ENCODE results near the gene GLA.

The GLA gene

DNA sequence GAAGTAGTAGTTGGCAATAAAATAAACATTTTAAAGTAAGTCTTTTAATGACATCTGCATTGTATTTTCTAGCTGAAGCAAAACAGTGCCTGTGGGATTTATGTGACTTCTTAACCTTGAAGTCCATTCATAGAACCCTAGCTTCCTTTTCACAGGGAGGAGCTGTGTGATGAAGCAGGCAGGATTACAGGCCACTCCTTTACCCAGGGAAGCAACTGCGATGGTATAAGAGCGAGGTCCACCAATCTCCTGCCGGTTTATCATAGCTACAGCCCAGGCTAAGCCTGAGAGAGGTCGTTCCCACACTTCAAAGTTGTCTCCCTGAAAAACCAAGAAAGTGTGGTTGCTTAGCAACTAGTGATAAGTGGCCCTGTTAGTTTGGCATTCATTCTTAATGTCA, 9.9 kb downstream of the GLA start:
- DNase-seq (ENCODE audit: low read depth): no peak

DNA sequence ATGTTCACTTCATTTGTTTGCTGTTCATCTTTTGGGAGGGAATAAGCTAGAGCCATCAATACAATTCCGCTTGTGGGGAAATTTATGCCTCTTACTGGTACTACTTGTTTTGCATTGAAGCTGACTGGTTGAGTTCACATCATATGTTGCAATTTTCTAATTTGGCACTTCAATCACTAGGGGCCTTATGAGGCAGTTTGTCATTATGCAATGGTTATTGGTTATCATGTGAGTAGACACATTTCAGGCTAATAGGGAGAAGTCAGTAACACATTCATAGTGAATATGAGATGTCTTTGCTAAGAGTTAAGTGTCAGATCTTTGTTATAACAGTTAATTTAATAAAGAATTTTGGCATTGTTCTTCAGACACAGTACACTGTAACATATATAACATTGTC, 11.9 kb downstream of the GLA start:
- DNase-seq (ENCODE audit: low read depth): no peak

DNA sequence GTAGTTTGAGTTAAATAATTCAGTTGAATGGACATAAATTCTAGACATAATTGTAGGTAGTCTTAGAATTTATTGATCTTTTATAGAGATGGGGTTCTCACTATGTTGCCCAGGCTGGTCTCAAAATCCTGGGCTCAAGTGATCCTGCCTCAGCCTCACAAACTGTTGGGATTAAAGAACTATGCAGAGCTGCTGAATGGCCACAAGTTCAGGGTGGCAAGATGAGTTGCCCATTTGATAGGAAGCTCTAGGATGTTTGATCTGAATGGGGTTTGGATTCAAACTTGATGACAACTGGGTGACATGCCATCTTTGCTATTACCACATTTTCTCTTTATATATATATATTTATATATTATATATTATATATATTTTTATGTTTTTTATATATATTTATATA, 13.4 kb downstream of the GLA start:
- DNase-seq (ENCODE audit: low read depth): no peak

DNA sequence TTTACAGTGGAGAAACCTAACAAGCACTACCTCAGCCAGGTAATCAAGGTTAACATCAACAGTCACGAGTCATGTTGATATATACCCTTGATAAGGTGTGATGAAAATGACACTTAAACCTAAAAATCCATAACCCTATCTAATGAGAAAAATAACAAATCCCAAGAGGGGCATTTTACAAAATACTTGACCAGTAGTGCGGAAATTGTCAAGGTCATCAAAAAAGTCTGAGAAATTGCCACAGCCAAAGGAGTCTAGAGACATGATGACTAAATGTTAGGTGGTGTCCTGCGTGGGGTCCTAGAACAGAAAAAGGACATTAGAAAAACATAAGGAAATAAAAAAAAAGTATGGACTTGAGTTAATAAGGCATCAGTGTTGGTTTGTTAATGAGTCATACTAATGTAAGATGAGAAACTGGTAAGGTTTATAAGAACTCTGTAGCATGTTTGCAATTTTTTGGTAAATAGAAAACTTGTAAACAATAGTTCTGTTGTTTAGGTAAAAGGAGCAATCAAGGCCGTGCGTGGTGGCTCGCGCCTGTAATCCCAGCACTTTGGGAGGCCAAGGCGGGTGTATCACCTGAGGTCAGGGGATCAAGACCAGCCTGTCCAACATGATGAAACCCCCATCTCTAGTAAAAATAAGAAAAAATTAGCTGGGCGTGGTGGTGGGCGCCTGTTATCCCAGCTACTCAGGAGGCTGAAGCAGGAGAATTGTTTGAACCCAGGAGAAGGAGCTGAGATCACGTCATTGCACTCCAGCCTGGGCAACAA, 14.0 kb downstream of the GLA start:
- no peak for DNase-seq (ENCODE audit: low read depth)

DNA sequence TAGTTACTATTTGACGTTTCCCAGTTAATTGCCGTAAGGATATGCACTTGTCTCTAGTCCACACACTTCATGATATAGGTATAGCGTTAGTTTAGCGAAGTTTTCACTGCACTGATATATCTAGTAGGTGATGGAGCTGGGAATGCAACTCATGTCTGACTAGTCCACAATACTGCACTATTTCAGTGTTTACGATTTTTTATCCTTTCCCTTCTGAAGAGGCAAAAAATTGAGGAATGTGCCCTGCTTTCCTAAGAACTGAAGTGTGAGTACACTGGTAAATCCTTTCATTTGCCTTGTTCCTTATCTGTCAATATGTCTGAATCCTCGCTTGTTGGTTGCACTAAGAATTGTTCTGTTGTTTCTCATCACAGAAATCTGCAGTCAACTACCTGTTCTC, 15.9 kb downstream of the GLA start:
- DNase-seq (ENCODE audit: low read depth): no peak

DNA sequence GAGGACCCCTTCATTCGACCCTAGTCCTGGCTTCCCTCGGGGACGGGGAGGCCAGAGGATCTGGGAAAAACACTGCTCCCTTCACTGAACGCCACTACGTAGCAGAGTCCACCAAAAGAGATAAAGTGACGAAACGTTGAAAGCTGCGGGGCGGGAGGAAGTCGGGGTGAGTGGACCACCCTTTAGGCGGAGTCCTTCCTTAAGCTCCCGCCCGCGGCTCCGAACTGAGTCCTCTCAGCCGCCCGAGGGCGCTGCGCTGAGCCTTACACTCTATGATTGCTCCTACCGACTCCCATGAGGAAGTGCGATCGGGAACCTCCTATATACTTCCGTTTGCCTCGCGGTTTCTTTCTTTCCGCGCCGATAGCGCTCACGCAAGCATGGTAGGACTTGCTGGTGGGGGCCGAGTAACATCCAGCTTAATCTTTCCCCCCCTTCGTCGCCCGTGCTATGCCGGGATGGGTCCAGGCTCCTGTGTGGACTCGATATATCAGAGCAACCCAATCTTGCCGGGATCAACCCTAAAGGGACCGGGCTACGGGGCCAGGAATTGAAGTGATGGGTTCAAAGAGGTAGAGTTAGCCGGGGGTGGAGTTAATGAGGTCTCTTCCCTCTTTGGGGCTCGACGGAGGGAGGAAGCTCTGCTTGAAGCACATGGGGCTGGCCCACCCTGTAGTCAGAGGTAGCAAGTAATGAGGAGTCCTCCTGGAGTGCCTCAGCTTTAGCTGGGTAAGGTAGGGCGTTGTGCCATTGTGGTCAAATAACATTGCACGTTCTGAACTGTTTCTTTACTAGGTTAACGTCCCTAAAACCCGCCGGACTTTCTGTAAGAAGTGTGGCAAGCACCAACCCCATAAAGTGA, 16.8 kb downstream of the GLA start, which contains the start of gene RPL36A:
Gene RPL36A (plus strand): TSS at position 348 of the 862 bp plus-strand sequence. CDS start 33 bp downstream, at position 381.
- DNase-seq (ENCODE audit: low read depth): peak; percentile 58

DNA sequence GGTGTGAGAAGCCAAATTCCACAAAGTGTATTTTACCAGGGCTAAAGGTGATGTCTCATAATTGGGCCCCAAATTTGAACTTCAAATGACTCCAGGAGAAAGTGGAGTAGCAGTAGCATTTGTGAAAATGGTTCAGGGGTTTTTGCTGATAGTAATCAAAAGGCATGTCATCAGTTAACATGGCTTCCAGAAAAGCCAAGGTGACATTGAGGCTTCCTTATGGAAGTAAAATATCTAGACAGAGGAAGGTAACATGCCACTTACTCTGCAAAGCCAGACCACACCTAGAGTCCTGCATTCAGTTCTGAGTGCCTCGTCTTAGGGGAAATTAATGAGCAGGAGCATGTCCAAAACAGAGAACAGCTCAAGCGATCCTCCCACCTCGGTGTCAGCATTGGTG, 19.1 kb downstream of the GLA start:
- DNase-seq (ENCODE audit: low read depth): no peak

DNA sequence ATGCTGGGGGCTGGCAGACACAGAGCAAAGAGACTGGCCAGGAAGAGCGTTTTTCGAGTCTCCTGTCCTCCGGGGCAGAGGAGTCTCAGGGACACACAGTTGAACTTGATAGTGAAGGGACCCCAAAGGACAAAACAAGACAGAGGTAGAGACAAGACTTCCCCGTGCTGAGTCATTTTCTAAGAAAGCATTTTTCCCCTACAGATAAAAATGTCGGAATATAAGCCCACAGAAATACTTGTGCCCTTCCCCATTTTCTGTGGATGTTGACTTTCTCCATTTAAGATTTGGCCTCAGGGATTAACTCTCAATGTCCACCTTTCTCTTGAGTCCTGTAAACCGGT, 21.2 kb downstream of the GLA start:
- DNase-seq (ENCODE audit: low read depth): no peak

DNA sequence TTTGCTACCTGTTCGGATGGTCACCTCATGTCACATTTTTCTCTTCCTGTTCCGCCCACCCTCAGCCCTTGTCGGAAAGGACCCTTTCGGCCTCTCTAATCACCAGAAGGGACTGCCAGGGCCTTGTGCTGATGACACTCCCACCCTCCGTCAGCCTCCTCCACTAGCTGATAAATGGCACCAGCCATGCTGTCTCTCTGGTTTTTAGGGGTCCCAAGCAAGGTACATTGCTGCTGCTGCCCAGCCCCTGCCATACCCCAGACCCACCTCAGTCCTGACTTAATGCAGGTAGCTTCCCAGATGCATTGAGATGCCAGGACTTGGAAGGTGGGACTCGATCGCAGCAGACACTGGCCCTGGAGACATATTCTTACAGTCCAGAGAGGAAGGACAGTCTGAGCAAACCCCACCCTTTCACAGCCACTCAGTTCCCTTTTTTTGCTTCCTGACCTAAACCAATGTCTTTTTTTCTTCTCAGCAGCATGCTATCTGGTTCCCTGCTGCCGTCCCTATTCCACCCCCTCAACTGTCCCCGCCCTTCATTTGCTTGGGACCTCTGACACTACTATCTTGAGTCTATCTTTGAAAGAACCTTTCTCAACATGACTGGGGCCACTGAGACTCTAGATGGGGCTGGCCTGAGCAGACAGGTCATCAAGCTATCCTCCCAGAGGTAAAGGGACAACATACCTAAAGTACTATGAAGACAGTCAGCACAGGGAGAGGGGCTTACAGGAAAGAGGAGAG, 21.8 kb downstream of the GLA start, which contains the start of gene BTK:
Gene BTK (minus strand): TSS at position 397 of the 747 bp plus-strand sequence. CDS start 10,907 bp downstream, outside the sequence.
- DNase-seq (ENCODE audit: low read depth): no peak

DNA sequence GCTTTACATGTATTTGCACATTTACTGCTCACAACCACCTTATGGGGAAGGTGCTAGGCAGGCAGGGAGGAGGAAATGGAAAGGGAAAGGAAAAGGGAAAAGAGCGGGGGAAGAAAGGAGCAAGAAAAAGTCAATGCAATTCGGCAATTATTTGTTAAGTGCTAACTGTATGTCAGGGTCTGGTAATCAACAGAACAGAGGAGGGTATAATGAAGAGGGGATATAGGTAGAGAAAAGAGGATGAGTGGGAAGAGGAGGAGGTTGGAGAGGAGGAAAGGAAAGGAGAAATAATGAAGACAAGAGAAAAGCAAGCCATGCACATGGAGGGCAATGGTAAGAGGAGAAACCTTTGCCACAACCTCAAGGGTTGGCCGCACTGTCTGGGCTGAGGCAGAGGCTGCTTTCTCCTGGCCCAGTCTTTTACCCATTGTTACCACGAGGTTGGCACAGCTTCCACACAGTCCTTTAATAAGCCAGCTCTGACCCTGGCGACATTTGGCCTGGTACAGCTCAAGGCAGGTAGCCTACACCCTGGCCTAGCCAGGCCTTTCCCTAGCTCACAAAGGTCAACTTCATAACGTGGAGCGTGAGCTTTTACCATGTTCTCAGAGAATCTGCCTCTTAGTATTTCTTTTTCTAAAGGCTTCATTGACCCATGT, 22.6 kb downstream of the GLA start:
- no peak for DNase-seq (ENCODE audit: low read depth)

DNA sequence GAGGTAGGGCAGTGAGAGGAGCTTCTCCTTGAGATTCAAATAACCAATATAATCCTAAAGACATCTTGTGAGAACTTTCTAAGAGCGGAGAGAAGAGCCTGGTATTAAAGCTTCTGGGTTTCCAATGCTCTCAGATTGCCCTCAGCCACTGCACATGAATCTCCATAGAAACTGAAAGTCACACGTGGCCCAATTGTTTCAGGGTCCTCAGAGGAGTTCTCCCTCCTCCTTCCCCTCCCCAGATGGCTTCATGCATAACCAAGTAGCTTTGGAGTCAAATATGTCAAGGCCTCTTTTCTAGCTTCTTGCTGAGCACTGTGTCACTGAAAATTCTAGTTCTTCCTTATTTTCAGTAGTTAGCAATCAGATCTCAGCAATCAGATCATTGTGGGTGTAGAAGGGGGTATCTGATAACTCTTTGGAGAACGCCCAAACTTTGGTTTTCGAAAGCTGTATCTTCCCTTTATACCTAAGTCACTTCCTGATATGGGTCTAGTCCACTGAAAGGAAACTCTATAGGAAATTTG, 24.0 kb downstream of the GLA start:
- no peak for DNase-seq (ENCODE audit: low read depth)

DNA sequence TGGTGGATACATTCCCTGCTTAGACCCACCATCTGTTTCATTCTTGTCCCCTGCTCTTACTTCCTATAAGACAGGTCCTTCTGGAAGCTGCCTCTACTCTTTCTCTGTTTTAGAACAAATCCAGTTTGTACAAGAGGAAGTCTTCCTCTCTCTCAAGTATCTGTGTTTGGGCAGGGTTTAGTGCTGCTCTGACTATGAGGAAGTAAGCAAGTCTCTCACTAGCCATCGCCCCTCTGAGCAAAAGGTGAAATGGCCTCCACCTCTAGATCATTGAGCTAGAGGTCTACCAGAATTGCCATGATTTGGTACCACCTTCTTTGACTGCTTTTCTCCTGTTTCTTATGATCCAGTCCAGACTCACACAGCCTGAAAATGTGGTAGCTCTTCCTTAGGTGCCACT, 30.2 kb downstream of the GLA start:
- DNase-seq (ENCODE audit: low read depth): no peak

DNA sequence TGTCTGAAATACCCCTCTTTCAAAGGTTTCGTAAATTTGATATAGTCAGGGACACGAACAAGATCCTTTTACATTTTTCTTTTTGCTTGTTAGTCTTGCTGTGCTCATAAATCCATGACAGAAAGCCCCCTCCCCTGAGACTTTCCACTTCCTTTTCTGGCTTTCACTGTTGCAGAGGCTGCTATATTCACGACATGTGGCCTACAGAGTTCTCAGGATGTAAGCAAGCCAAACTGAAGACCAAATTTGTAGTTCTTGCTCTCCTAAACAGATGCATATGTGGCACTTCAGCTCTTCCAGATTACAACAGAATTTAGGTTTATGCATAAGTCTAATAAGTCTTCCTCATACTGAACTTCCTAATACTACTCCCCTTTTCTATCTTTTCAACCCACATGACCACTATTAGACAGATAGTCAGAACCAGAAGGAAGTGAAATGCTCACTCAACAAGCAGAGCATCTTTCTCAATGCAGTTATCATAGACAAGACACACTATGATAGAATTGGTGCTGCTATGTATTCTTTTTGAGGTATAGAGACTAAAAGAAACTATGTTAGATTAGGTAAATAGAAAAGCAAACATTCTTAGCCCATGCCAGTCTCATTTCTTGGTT, 36.7 kb downstream of the GLA start:
- no peak for DNase-seq (ENCODE audit: low read depth)

DNA sequence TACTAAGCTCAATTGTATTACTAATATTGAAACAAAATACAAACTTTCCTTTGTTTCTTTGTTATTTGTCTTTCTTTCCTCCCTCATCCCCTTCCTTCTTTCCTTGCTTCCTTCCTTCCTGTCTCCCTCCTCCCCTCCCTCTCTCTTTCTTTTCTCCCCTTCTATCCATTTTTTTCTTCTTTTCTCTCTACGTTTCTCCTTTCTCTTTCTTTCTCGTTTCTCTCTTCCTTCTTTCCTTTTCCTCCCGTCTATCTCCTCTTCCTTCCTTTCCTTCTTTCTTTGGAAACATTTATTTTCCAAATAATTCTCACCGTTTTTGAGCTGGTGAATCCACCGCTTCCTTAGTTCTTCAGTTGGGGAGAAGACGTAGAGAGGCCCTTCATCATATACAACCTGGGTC, 38.0 kb downstream of the GLA start:
- no peak for DNase-seq (ENCODE audit: low read depth)

DNA sequence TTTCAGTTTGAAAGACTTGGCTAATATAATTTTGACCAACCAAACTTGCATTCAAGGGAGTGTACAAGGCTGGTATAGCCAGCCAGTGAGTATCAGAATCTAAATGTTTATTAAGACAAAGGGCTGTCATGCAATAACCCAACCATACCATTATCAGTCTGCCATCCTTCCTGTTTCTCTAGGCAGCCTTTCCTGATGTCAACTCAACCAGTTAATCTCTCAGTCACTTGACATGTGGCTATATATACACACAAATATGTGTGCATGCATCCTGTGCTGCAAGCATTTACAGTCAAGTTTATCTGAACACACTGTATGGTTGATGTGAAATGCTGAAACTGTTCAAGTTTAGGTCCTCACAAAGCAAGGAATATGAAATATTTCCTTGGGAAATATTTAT, 38.9 kb downstream of the GLA start:
- no peak for DNase-seq (ENCODE audit: low read depth)

DNA sequence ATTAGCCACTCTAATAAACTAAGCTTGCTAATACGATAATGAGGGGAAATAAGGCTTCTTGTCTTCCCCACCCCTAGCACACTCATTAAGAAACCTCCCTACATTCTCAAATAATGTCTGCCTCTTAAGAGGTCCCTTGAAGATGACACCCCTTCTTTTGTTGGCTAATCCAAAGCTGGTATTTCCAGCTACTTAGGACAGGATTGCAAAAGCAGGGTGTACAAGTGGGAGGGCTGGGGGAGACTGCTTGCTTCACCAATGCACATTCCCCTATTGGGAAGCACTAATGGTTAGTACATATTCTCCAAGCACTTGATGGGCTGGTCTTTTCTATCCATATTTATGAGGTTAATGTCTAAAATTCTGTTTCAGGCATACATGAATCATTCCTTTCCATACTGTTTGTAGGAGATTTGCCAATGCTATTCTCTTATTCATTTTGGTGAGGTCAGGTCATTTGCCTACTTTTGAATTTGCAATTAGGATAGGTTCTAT, 42.4 kb downstream of the GLA start:
- no peak for DNase-seq (ENCODE audit: low read depth)

DNA sequence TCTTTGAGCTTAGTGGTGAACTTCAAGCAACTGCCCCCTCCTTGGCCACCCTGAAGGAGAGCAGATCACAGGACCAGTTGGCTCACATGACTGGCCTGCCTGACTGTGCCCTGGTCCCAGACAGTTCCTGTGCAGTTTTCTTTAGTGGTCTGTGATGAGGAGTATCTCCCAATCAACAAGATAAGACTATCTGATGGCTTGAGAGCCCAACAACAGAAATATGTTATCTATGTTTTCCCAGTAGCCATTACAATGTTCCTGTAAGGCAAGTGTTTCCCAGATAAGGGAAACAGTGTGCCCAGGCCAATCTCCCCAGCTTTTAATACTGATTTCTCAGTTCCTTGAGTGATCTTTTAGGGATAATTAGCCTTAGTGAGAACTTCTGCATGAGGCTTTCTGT, 45.0 kb downstream of the GLA start:
- no peak for DNase-seq (ENCODE audit: low read depth)

DNA sequence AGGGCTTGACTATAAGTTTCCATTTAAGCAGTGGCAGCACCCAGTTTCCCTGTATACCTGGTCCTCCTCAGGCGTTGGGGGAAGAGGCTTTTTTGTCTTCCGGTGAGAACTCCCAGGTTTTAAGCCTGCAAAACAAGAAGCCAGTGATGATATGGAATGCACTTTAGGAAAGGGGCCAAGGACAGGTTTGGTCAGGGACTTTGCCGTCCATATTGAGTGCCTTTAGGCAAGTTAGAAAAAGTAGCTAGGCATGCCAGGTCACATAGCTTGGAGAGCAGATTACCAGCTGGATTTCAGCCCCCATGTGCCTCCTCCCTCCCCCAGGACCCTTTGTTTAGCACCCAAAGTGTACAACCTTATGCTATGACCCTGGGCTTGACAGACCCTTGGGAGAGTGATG, 45.6 kb downstream of the GLA start:
- DNase-seq (ENCODE audit: low read depth): no peak

DNA sequence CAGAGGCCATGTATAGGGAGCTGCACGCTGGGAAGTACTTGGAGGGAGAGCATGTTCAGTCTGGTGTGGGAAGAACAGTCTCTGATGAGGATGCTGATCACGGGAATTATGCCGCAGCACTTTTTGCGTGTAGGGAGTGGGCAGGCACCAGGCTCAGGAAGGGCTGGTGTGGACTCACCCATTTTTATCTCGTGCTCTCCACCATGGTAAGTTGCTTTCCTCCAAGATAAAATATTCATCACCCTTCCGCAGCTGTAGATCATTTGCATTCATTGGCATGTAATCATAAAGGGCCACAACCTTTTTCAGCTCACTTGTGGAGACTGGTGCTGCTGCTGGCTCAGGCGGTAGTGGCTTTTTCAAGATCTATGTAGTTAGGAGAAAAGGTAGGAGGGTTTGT, 47.3 kb downstream of the GLA start:
- DNase-seq (ENCODE audit: low read depth): no peak

DNA sequence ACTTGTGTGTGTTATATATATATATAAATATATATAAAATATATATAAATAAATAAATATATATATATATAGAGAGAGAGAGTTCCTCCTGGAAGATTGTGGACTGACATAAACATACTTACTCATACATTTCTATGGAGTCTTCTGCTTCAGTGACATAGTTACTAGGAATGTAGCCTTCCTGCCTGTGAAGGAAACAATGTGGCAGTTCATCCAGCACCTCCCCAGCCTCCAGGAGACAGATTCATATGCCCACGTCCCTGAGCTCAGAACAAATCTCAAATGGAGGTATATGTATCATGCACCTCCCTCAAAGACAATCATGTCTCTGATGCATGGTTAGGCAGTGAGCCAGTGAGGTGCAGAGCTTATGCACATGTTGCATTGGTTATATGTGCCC, 47.8 kb downstream of the GLA start:
- no peak for DNase-seq (ENCODE audit: low read depth)

DNA sequence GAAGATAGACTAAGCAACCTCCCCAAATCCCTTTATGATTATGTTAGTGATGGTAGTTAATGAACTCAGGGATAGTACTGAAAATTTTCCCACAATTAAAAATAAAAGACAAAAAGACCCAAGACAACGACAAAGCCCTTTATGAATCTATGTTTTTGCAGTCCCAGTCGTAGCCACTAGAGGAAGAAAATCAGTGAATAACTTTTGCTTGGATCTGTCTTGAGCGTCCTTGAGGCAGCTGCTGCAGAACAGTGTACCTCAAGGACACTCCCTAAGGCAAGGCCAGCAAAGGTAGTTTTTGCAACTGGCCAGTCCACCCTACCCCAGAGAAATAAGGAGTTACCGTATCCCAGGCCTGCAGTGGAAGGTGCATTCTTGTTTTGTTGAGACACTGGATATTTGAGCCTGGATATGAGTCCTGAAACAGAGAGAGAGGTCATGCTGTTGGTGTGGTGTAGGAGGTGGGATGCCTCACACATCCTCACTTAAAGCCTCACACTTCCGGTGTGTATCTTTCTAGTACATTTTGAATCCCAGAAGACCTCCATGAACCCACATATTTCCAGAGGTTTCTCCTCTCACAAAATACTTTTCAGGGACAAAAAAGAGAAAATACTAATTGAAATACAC, 50.4 kb downstream of the GLA start:
- no peak for DNase-seq (ENCODE audit: low read depth)
